Activated CD4-positive, CD25-positive, alpha-beta regulatory T cell treated with anti-CD3 and anti-CD28 coated beads, Interleukin-2, amount 50 U/mL, for 72 hours (primary cell): ENCODE results near the gene NR3C1.

ENCODE experiments used
- DNase-seq: peaks from one replicate; pipeline ENCODE4 v3.0.0; 2021

The NR3C1 gene

GRCh38 chr5:143403593-143404415 lies at the start of gene NR3C1:
Gene NR3C1 (minus strand): TSS chr5:143403686. CDS start chr5:143400839, 2,847 bp downstream.
- peak; percentile 83 for DNase-seq

- DNase-seq = no peak
Observed at GRCh38 chr5:143449772-143450171, 46.3 kb upstream of the NR3C1 start.

GRCh38 chr5:143448518-143448917 lies 45.0 kb upstream of the NR3C1 start:
- DNase-seq = no peak

- no peak for DNase-seq
Observed at GRCh38 chr5:143447983-143448382, 44.5 kb upstream of the NR3C1 start.

- no peak for DNase-seq
Observed at GRCh38 chr5:143446535-143447226, 43.2 kb upstream of the NR3C1 start.

GRCh38 chr5:143445776-143446175 lies 42.3 kb upstream of the NR3C1 start:
- no peak for DNase-seq

GRCh38 chr5:143443330-143443729 lies 39.8 kb upstream of the NR3C1 start:
- DNase-seq = no peak

- DNase-seq = no peak
Observed at GRCh38 chr5:143442385-143442784, 38.9 kb upstream of the NR3C1 start.

- DNase-seq = no peak
Observed at GRCh38 chr5:143440448-143441115, 37.1 kb upstream of the NR3C1 start.

GRCh38 chr5:143437666-143438273 lies 34.3 kb upstream of the NR3C1 start:
- no peak for DNase-seq

GRCh38 chr5:143436871-143437270 lies 33.4 kb upstream of the NR3C1 start:
- DNase-seq = no peak

GRCh38 chr5:143435210-143435657 lies 31.7 kb upstream of the NR3C1 start:
- no peak for DNase-seq

GRCh38 chr5:143434261-143435209 lies 31.0 kb upstream of the NR3C1 start:
- DNase-seq = no peak

- DNase-seq = no peak
Observed at GRCh38 chr5:143433670-143434069, 30.2 kb upstream of the NR3C1 start.

GRCh38 chr5:143432658-143433239 lies 29.3 kb upstream of the NR3C1 start:
- DNase-seq = no peak

- DNase-seq = no peak
Observed at GRCh38 chr5:143431789-143432188, 28.3 kb upstream of the NR3C1 start.

- DNase-seq = no peak
Observed at GRCh38 chr5:143428738-143429420, 25.4 kb upstream of the NR3C1 start.

GRCh38 chr5:143428155-143428554 lies 24.7 kb upstream of the NR3C1 start:
- no peak for DNase-seq

GRCh38 chr5:143427122-143427735 lies 23.7 kb upstream of the NR3C1 start:
- DNase-seq = no peak

- no peak for DNase-seq
Observed at GRCh38 chr5:143426437-143426991, 23.0 kb upstream of the NR3C1 start.
